ENCODE data around the gene MTSS2.

Gene MTSS2

GRCh38 chr16:70721202-70721963 is 35.5 kb upstream of the MTSS2 start:
- Histone ChIP-seq H3K9ac (ENCODE audit: insufficient read length, low read depth) (no peak overlapping the region), H3K4me3 (ENCODE audit: insufficient read length, low read depth) (no peak overlapping the region), H3K9me3 (ENCODE audit: insufficient read depth, low read length) (peaks cover 5% of the 10 kb centered on the region; the same call in 1 of the 2 replicates), H3K27me3 (ENCODE audit: insufficient read depth, insufficient read length) (no peaks in the 10 kb centered on the region), H3K4me1 (ENCODE audit: insufficient read depth, insufficient read length) (peaks cover 21% of the 10 kb centered on the region), H3K36me3 (ENCODE audit: insufficient read depth, insufficient read length, low read length) (peaks cover 28% of the 10 kb centered on the region)
- DNase-seq (ENCODE audit: low read depth, low spot score): no peak
- no peak for TF ChIP-seq YY1 (IDR thresholded peaks at IDR 0.05; ENCODE audit: insufficient read depth, insufficient read length)
- no peak for TF ChIP-seq ZNF274 (IDR thresholded peaks at IDR 0.05; ENCODE audit: low read depth, low read length)
- no peak for TF ChIP-seq SUZ12 (IDR thresholded peaks at IDR 0.05; ENCODE audit: extremely low read depth, insufficient read depth, insufficient read length)

GRCh38 chr16:70720425-70721201 is 34.8 kb upstream of the MTSS2 start:
- TF ChIP-seq YY1 (IDR thresholded peaks at IDR 0.05; ENCODE audit: insufficient read depth, insufficient read length) (no peak), ZNF274 (IDR thresholded peaks at IDR 0.05; ENCODE audit: low read depth, low read length) (no peak), SUZ12 (IDR thresholded peaks at IDR 0.05; ENCODE audit: extremely low read depth, insufficient read depth, insufficient read length) (no peak)
- Histone ChIP-seq H3K9me3 (ENCODE audit: insufficient read depth, low read length) (peaks cover 5% of the 10 kb centered on the region; the same call in 1 of the 2 replicates), H3K9ac (ENCODE audit: insufficient read length, low read depth) (no peak overlapping the region), H3K4me1 (ENCODE audit: insufficient read depth, insufficient read length) (peaks cover 18% of the 10 kb centered on the region), H3K27me3 (ENCODE audit: insufficient read depth, insufficient read length) (no peaks in the 10 kb centered on the region), H3K4me3 (ENCODE audit: insufficient read length, low read depth) (no peak overlapping the region), H3K36me3 (ENCODE audit: insufficient read depth, insufficient read length, low read length) (peaks cover 27% of the 10 kb centered on the region)
- DNase-seq (ENCODE audit: low read depth, low spot score): no peak

GRCh38 chr16:70717065-70717464 is 31.2 kb upstream of the MTSS2 start:
- H3K4me1 ChIP-seq (ENCODE audit: insufficient read depth, insufficient read length): peaks cover 40% of the 10 kb centered on the region
- TF ChIP-seq YY1 (IDR thresholded peaks at IDR 0.05; ENCODE audit: insufficient read depth, insufficient read length) (no peak), SUZ12 (IDR thresholded peaks at IDR 0.05; ENCODE audit: extremely low read depth, insufficient read depth, insufficient read length) (no peak), ZNF274 (IDR thresholded peaks at IDR 0.05; ENCODE audit: low read depth, low read length) (no peak)
- H3K27me3 ChIP-seq (ENCODE audit: insufficient read depth, insufficient read length): no peaks in the 10 kb centered on the region
- H3K36me3 ChIP-seq (ENCODE audit: insufficient read depth, insufficient read length, low read length): peaks cover 19% of the 10 kb centered on the region
- no peak overlapping the region for H3K9ac ChIP-seq (ENCODE audit: insufficient read length, low read depth)
- peaks cover 5% of the 10 kb centered on the region; the same call in 1 of the 2 replicates for H3K9me3 ChIP-seq (ENCODE audit: insufficient read depth, low read length)
- no peak for DNase-seq (ENCODE audit: low read depth, low spot score)
- H3K4me3 ChIP-seq (ENCODE audit: insufficient read length, low read depth): no peak overlapping the region

GRCh38 chr16:70715860-70716357 is 30.1 kb upstream of the MTSS2 start:
- Histone ChIP-seq H3K4me1 (ENCODE audit: insufficient read depth, insufficient read length) (peaks cover 41% of the 10 kb centered on the region), H3K9me3 (ENCODE audit: insufficient read depth, low read length) (peaks cover 5% of the 10 kb centered on the region; the same call in 1 of the 2 replicates), H3K27me3 (ENCODE audit: insufficient read depth, insufficient read length) (no peaks in the 10 kb centered on the region), H3K9ac (ENCODE audit: insufficient read length, low read depth) (peak overlapping the region; percentile 16), H3K4me3 (ENCODE audit: insufficient read length, low read depth) (no peak overlapping the region), H3K36me3 (ENCODE audit: insufficient read depth, insufficient read length, low read length) (peaks cover 13% of the 10 kb centered on the region)
- no peak for DNase-seq (ENCODE audit: low read depth, low spot score)
- TF ChIP-seq YY1 (IDR thresholded peaks at IDR 0.05; ENCODE audit: insufficient read depth, insufficient read length): no peak
- TF ChIP-seq SUZ12 (IDR thresholded peaks at IDR 0.05; ENCODE audit: extremely low read depth, insufficient read depth, insufficient read length): no peak
- TF ChIP-seq ZNF274 (IDR thresholded peaks at IDR 0.05; ENCODE audit: low read depth, low read length): no peak

GRCh38 chr16:70715055-70715858 is 29.4 kb upstream of the MTSS2 start:
- Histone ChIP-seq H3K36me3 (ENCODE audit: insufficient read depth, insufficient read length, low read length) (peaks cover 19% of the 10 kb centered on the region), H3K9me3 (ENCODE audit: insufficient read depth, low read length) (peaks cover 5% of the 10 kb centered on the region; the same call in 1 of the 2 replicates), H3K27me3 (ENCODE audit: insufficient read depth, insufficient read length) (no peaks in the 10 kb centered on the region), H3K9ac (ENCODE audit: insufficient read length, low read depth) (peak overlapping the region; percentile 43), H3K4me3 (ENCODE audit: insufficient read length, low read depth) (no peak overlapping the region), H3K4me1 (ENCODE audit: insufficient read depth, insufficient read length) (peaks cover 39% of the 10 kb centered on the region)
- DNase-seq (ENCODE audit: low read depth, low spot score): no peak
- TF ChIP-seq ZNF274 (IDR thresholded peaks at IDR 0.05; ENCODE audit: low read depth, low read length): no peak
- no peak for TF ChIP-seq SUZ12 (IDR thresholded peaks at IDR 0.05; ENCODE audit: extremely low read depth, insufficient read depth, insufficient read length)
- no peak for TF ChIP-seq YY1 (IDR thresholded peaks at IDR 0.05; ENCODE audit: insufficient read depth, insufficient read length)

- Histone ChIP-seq H3K27me3 (ENCODE audit: insufficient read depth, insufficient read length) (no peaks in the 10 kb centered on the region), H3K9ac (ENCODE audit: insufficient read length, low read depth) (peak overlapping the region; percentile 43), H3K9me3 (ENCODE audit: insufficient read depth, low read length) (peaks cover 5% of the 10 kb centered on the region; the same call in 1 of the 2 replicates), H3K4me3 (ENCODE audit: insufficient read length, low read depth) (no peak overlapping the region), H3K36me3 (ENCODE audit: insufficient read depth, insufficient read length, low read length) (peaks cover 23% of the 10 kb centered on the region), H3K4me1 (ENCODE audit: insufficient read depth, insufficient read length) (peaks cover 40% of the 10 kb centered on the region)
- TF ChIP-seq YY1 (IDR thresholded peaks at IDR 0.05; ENCODE audit: insufficient read depth, insufficient read length) (no peak), SUZ12 (IDR thresholded peaks at IDR 0.05; ENCODE audit: extremely low read depth, insufficient read depth, insufficient read length) (no peak), ZNF274 (IDR thresholded peaks at IDR 0.05; ENCODE audit: low read depth, low read length) (no peak)
- DNase-seq (ENCODE audit: low read depth, low spot score): no peak
Observed at GRCh38 chr16:70714581-70715054, 28.8 kb upstream of the MTSS2 start.
